Testis (tissue), 3 donors: ENCODE results near the gene BPIFB4. TPM values are rescaled to one million over a fixed set of nuclear protein-coding genes. Genes with fewer than 3 reads are reported as not detected.

Experiments
- DNase-seq: peaks from one replicate; pipeline ENCODE4 v3.0.0-alpha.2; 2019
- H3K27ac ChIP-seq, 2 donors: fragments of 200-600 bp; sonication (generic); one replicate each; pipeline ENCODE4 v1.5.1; 2019
- H3K27me3 ChIP-seq: fragments of 200-600 bp; sonication (generic); one replicate; pipeline ENCODE4 v1.5.1; 2019
- H3K36me3 ChIP-seq: fragments of 200-600 bp; sonication (generic); one replicate; pipeline ENCODE4 v1.5.1; 2017; ENCODE audit warnings: low read depth; ENCODE audit errors: missing control alignments
- H3K4me1 ChIP-seq: fragments of 200-600 bp; sonication (generic); one replicate; pipeline ENCODE4 v1.5.1; 2019
- H3K4me3 ChIP-seq, 2 donors: fragments of 200-600 bp; sonication (generic); one replicate each; pipeline ENCODE4 v1.5.1; 2017 to 2019
- H3K9me3 ChIP-seq: fragments of 200-600 bp; sonication (generic); one replicate; pipeline ENCODE4 v1.5.1; 2017
- POLR2A ChIP-seq: fragments of 450-650 bp; IDR thresholded peaks from one replicate; pipeline ENCODE4 v1.6.1; 2017; ENCODE audit warnings: antibody characterized with exemption, mild to moderate bottlenecking, moderate library complexity
- WGBS, 2 donors: methylation state at CpG; one replicate each; pipeline ENCODE4 v1.1.5; 2018; 5-methylcytosine and 5-hydroxymethylcytosine counted together
- intact Hi-C: fragments of 100-400 bp; cut with DNase I; formaldehyde crosslinking; loops from one replicate; pipeline ENCODE4 v1.15.1; 2023; ENCODE audit warnings: low total_unique reads
- polyA plus RNA-seq: library from polyadenylated mRNA; stranded (reverse); fragments of 350-450 nt; fragmentation: Illumina TruSeq; extraction: RNeasy Lipid Tissue Mini Kit (QIAGEN cat#74804); gene quantifications from one replicate; pipeline ENCODE4 v1.2.3, GENCODE V29; 2014; ENCODE audit warnings: low read depth, low replicate concordance; ENCODE audit not compliant: insufficient read depth
- total RNA-seq, 2 donors: library from RNA; depleted of rRNA; stranded (reverse); fragments of >200 nt; gene quantifications; one replicate each; pipeline ENCODE4 v1.2.3, GENCODE V29; 2016
- TF ChIP-seq, protein P1 (sequence below), 3 experiments: fragments of 450-650 bp in 2 of 3; fragments of 200-600 bp in 1 of 3; sonication (generic) in 1 of 3; IDR thresholded peaks; one replicate each; pipeline ENCODE4 v1.5.1; 2016 to 2019; ENCODE audit warnings: antibody characterized with exemption in 3 of 3, mild to moderate bottlenecking in 2 of 3, moderate library complexity in 1 of 3

The BPIFB4 gene
- total and polyA plus RNA-seq, 3 donors from 2014 or later, result 1.1 to 1.7 (median 1.2) TPM

DNA sequence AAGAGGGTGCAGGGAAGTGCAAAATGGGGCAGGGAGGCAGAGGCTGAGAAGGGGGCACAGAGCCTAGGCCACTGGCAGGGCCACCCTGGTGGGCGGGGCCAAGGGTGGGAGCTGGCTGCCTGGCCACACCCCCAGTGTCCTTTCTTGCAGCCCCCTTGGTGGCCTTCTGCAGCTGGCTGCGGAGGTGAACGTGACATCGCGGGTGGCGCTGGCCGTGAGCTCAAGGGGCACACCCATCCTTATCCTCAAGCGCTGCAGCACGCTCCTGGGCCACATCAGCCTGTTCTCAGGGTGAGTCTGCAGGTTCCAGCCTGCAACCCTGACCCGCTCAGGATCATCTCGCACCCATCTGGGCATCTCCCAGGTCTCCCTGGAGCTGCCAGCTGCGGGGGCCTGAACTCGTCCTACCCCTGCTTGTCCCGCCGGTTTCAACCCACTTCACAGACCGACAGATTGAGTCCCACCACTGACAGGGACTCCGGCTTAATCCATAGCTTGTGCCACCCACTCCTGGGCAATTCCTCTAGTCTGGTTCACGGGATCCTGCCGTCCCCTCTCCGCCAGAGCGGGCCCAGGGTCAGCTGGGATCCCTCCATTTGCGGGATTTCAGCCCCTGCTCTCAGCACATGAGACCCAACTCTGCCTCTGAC is 19.6 kb upstream of the BPIFB4 start:
- 94 to 95% methylated on average over 11 to 22 of the region's 22 CpGs for WGBS, 2 donors
- Histone ChIP-seq H3K27me3 (no peaks in the 10 kb centered on the region), H3K4me1 (no peaks in the 10 kb centered on the region), H3K27ac (no peak overlapping the region), H3K4me3 (no peak overlapping the region), H3K9me3 (no peaks in the 10 kb centered on the region), H3K36me3 (no peaks in the 10 kb centered on the region)
- intact Hi-C loops, result no loop called here
- DNase-seq, result no peak
- TF ChIP-seq, protein P1, sequence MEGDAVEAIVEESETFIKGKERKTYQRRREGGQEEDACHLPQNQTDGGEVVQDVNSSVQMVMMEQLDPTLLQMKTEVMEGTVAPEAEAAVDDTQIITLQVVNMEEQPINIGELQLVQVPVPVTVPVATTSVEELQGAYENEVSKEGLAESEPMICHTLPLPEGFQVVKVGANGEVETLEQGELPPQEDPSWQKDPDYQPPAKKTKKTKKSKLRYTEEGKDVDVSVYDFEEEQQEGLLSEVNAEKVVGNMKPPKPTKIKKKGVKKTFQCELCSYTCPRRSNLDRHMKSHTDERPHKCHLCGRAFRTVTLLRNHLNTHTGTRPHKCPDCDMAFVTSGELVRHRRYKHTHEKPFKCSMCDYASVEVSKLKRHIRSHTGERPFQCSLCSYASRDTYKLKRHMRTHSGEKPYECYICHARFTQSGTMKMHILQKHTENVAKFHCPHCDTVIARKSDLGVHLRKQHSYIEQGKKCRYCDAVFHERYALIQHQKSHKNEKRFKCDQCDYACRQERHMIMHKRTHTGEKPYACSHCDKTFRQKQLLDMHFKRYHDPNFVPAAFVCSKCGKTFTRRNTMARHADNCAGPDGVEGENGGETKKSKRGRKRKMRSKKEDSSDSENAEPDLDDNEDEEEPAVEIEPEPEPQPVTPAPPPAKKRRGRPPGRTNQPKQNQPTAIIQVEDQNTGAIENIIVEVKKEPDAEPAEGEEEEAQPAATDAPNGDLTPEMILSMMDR (IDR thresholded peaks at IDR 0.05), result no peak
- TF ChIP-seq POLR2A, result no peak

DNA sequence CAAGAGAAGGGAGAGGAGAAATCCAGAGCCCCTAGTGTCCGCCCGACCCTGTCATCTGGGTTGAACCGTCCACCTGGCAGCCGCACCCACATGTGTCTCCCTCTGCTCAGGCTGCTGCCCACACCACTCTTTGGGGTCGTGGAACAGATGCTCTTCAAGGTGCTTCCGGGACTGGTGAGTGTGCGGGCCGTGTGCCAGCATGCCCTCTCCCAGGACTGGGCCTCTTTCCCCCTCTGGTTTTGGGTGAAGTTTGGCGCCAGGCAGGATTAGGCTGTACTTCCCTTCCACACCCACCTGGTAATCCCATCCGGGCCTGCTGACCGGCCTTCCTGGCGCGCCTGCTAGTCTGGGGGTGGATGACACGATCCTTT is 17.8 kb upstream of the BPIFB4 start:
- Histone ChIP-seq H3K4me3 (no peak overlapping the region), H3K36me3 (no peaks in the 10 kb centered on the region), H3K27ac (no peak overlapping the region), H3K4me1 (no peaks in the 10 kb centered on the region), H3K9me3 (no peaks in the 10 kb centered on the region), H3K27me3 (no peaks in the 10 kb centered on the region)
- TF ChIP-seq POLR2A, result no peak
- TF ChIP-seq, protein P1 (IDR thresholded peaks at IDR 0.05), result no peak
- no peak for DNase-seq
- intact Hi-C loops, result no loop called here
- 96 to 97% methylated on average over 7 to 14 of the region's 14 CpGs for WGBS, 2 donors

DNA sequence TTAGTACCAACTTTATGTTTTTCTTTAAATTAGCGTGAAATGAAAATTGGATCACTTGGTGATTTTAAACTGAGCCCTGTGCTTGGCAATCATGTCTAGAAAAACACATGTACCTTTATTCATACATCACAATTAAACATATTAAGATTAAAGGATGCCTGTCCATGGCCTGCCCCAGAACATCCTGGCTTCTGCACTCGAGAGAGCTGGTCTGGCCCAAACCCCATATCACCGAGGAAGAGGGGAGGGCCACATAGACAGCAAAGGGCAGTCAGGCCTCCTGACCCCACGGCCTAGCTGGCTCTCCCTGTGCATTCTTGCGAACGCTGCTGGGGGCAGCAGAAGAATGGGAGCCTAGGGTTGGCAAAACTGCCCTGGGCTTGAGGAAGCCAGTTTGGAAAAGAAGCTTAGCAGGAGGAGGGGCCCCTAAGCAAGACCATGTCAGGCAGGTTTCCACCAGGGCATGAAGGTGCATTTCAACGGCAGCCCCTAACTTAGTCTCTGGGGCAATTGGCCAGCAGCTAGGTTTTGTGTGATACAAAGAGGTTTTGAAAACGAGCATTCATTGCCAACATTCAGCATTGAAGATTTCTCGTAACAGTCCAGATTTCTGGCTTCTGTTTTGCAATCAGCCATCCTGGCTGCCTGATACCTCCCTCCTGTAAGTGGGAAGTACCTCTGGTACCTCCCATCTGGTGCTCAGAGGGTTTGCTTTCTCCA is 17.2 kb upstream of the BPIFB4 start:
- no peak for DNase-seq

DNA sequence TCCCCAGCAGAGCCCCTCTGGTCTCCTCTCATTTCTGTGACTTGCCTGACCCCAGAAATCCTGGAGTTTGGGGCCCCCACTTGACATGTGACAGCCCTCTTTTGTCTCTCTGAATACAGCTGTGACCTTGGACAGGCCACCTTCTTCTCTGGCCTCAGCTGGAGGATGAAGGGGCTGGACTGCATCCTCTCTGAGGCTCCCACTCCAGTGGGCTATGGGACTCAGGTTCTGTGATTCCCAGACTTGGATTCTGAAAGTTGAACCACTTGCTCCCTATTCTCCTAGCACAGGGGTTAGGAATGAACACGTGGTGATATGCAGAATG is 16.7 kb upstream of the BPIFB4 start:
- H3K9me3 ChIP-seq, result no peaks in the 10 kb centered on the region
- H3K27ac ChIP-seq, result no peak overlapping the region
- intact Hi-C loops, result no loop called here
- WGBS, 2 donors, result 71 to 79% methylated on average over 1 of the region's 1 CpG
- no peaks in the 10 kb centered on the region for H3K4me1 ChIP-seq
- no peaks in the 10 kb centered on the region for H3K27me3 ChIP-seq
- no peaks in the 10 kb centered on the region for H3K36me3 ChIP-seq
- DNase-seq, result no peak
- H3K4me3 ChIP-seq, result no peak overlapping the region
- TF ChIP-seq, protein P1 (IDR thresholded peaks at IDR 0.05), result no peak
- TF ChIP-seq POLR2A, result no peak

More for the DNA sequence above, 17.2 kb upstream of the BPIFB4 start:
- 42 to 46% methylated on average over 9 of the region's 9 CpGs for WGBS, 2 donors
- no peaks in the 10 kb centered on the region for H3K9me3 ChIP-seq
- H3K4me1 ChIP-seq, result no peaks in the 10 kb centered on the region
- TF ChIP-seq, protein P1 (IDR thresholded peaks at IDR 0.05), result no peak
- no peak for TF ChIP-seq POLR2A
- no peak overlapping the region for H3K27ac ChIP-seq
- H3K4me3 ChIP-seq, result no peak overlapping the region
- no peaks in the 10 kb centered on the region for H3K27me3 ChIP-seq
- H3K36me3 ChIP-seq, result no peaks in the 10 kb centered on the region
- intact Hi-C loops, result no loop called here

DNA sequence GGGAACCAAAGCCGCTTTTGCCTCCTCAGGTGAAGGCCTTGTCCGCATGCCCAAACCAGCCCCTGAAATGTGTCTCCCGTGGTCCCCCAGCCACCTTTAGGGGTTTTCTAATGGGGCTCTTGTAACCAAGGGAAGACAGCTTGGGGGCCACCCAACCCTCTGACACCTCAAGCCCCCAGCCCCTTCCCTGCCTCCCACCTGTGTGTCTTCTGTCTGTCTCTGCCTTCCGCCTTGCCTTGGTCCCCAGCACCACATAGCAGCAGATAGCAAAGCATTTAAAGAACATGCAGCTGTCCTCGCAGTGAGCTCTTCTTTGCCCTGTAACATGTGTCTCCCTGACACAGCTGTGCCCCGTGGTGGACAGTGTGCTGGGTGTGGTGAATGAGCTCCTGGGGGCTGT is 16.2 kb upstream of the BPIFB4 start:
- H3K27ac ChIP-seq, result no peak overlapping the region
- intact Hi-C loops, result no loop called here
- 82 to 90% methylated on average over 6 of the region's 6 CpGs for WGBS, 2 donors

More for the DNA sequence above, 16.2 kb upstream of the BPIFB4 start:
- no peaks in the 10 kb centered on the region for H3K36me3 ChIP-seq
- TF ChIP-seq, protein P1 (IDR thresholded peaks at IDR 0.05), result no peak
- no peak for TF ChIP-seq POLR2A
- H3K4me1 ChIP-seq, result no peaks in the 10 kb centered on the region
- no peak for DNase-seq
- H3K27me3 ChIP-seq, result no peaks in the 10 kb centered on the region
- no peaks in the 10 kb centered on the region for H3K9me3 ChIP-seq
- no peak overlapping the region for H3K4me3 ChIP-seq
